T1000 (cell line): ENCODE measurements around the gene PRMT7.

Experiments used
- DNase-seq: peaks from one replicate; lab custom pipeline; 2025; ENCODE audit warnings: mixed read lengths; lab: John Stamatoyannopoulos, UW

Gene PRMT7

GRCh38 chr16:68396481-68396880 lies 85.7 kb downstream of the PRMT7 start:
- DNase-seq: no peak

- DNase-seq: no peak
These were observed 86.9 kb downstream of the PRMT7 start for GRCh38 chr16:68397710-68398201.

- DNase-seq: no peak
These were observed 88.6 kb downstream of the PRMT7 start for GRCh38 chr16:68399456-68399855.

- no peak for DNase-seq
These were observed 89.5 kb downstream of the PRMT7 start for GRCh38 chr16:68400083-68400923.

GRCh38 chr16:68400924-68401460 lies 90.2 kb downstream of the PRMT7 start:
- DNase-seq: no peak

GRCh38 chr16:68401871-68402747 lies 91.3 kb downstream of the PRMT7 start:
- DNase-seq: no peak

- no peak for DNase-seq
These were observed 91.9 kb downstream of the PRMT7 start for GRCh38 chr16:68402748-68403040.

GRCh38 chr16:68403177-68403576 lies 92.4 kb downstream of the PRMT7 start:
- DNase-seq: no peak

GRCh38 chr16:68403704-68404103 lies 92.9 kb downstream of the PRMT7 start:
- no peak for DNase-seq

GRCh38 chr16:68404736-68405345 lies 94.0 kb downstream of the PRMT7 start:
- DNase-seq: no peak

GRCh38 chr16:68406458-68407152 lies 95.8 kb downstream of the PRMT7 start:
- no peak for DNase-seq
